NCI-H748 (cell line): ENCODE data around the gene WDR83.
"Not testable (repeated sequence)": the region's sequence is repeated elsewhere in the genome, so short reads cannot be mapped to it uniquely, and the experiment has no call there.

ENCODE experiments used
- DNase-seq: peaks from one replicate; lab custom pipeline; 2025; ENCODE audit not compliant: unreplicated experiment; lab: John Stamatoyannopoulos, UW

The WDR83 gene

DNA sequence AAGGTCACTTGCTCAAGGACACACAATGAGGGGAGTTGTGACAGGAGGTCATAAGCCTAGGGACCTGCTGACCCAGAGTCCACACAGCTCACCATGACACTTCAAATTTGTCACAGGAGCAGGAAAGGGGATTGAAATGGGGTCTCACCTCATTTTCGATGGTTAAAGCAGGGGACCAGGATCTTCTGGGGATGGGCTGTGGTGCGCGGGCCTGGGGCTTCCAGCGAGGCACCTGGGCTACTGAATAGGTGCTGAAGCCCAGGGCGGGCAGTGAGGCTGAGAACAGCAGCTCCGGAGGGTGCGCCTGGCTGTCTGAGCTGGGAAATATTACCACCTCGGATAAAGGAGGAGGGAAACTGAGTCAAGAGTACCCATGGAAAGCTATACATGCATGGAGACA, 11.1 kb upstream of the WDR83 start:
- DNase-seq = no peak

DNA sequence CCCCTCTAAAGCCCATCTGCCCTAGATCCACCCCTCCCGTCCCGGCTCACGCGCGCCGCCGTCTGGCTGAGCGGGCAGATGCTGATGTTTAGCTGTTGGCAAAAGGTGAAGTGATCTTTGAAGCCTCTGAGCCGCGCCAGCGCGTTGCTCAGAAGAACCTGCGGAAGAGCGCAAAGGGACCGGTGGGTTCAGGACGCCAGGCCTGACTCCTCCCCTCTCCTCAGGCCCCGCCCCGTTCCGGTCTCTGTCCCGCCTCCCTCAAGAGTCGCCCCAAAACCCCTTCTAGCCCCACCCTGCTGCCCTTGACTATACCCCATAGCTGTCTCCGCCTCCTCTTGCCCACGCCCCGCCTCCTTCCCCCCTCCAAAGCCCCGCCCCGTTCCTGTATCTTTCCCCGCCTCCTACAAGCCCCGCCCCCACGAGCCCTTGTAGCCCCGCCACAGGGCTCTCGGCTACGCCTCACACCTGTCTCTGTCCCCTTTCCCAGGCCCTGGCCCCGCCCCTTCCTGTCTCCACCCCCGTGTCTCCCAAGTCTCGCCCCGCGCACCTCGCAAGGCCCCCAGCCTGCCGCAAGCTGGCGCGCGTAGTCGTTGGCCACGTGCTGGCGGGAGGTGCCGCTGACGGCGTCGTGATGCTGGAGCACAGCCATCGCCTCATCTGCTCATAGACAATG, 9.6 kb upstream of the WDR83 start:
- no peak for DNase-seq

DNA sequence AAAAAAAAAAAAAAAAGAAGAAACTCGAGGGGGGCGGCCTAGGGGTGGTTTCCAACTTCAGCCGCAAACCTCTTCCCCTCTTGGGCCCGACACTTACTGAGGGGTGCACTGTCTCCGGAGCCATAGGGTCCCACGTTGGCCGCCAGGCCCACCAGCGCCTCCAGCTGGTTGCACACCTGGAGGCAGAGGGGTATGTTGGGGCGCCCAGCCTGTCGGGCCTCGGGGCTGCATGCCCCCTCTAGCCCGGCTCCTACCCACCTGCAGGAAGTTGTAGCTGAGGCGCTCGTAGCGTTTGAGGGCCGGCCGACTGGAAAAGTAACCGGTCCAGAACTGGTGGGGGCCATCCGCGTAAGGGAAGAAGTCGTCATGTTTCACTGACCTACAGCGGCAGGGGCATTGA, 8.6 kb upstream of the WDR83 start:
- no peak for DNase-seq

DNA sequence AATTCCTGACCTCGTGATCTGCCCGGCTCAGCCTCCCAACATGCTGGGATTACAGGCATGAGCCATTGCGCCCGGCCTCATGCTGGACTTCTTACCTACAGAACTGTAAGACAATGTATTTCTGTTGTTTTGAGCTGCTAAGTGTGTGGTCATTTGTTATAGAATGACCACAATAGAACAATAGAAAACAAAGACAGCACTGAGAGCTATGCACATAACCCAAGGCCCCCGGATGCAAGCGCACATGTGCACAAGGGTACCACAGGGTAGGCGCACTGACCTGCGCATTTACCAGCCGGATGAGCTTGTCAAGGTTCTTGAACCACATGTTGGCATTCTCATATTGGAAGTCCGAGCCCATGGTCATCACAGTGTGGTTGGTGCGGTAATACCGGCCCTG, 5.6 kb upstream of the WDR83 start:
- no peak for DNase-seq

DNA sequence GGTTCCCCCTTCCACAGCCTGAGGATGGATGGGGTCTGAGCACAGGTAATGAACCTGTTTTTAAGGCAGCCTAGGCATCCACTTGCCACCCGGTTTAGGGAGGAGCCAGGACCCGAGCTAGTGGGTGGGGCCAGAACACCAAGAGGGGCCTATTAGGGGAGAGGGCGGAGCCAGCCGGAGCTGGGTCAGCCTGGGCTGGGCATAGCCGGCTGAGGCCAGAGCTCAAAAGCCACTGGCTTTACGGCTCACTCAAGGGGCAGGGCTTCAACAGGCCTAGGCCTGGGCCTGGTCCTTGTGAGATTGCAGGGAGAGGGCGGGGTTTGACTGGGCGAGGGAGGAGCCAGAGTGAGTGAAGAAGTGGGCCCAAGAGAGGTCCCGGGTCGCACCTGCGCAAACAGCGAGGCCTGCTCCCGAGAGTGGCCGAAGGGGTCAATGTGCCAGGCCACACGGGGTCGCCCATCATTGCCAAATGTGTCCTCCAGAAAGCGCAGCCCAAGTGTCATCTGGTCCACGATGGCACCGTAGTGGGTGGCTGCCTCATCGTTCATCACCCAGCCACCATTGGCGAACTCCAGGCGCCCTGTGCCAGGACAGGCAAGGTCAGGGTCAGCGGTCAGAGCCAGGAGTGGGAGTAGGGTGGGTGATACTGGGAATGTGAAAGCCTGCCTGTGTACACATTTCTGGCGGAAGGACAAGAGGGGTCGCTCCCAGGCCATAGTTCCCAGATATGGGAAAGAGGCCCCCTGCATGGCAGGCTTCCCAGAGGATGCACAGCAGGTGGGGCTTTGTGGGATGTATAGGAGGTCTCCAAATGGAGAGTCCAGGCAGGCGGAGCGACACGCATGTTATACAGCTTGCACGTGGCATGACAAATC, 2.0 kb upstream of the WDR83 start:
- no peak for DNase-seq

DNA sequence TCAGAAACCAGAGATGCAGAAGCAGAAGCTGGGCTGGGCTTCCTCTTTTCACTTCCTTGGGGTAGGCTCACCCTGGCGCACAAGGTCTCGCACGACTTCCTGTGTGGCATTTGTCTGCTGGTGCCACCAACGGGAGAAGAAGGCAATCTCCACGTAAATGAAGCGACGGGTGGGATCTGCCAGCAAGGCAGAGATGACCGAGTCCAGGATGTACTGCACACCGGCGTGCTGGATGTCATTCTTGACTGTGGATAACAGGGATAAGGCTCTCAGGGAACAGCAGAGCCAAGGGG, 1.4 kb upstream of the WDR83 start:
- DNase-seq = no peak

DNA sequence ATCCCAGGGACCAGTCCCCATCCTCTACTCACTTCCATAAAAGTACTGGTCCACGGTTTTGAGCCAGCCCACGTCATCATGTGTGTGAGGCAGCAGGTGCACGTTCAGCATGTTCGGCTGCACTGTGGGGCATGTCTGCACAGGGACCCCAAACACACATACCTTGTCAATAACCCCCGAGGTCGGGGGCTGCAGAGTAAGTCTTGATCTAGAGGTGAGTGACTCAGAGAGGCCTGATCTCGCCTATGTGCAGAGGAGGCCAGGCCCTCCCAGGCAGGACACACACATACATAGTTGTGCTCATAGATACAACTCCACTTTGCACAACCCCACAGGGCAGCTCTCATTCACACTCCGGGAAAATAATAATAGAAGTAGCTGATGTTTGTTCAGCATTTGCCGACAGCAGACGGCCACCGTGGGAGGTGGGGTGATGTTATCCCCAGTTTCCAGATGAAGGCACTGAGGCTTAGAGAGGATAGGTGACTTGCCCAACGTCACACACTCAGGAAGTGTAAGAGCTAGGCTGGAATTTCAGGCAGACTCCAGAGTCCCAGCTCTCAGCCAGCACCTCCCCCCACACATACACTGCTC, 839 bp upstream of the WDR83 start:
- no peak for DNase-seq

DNA sequence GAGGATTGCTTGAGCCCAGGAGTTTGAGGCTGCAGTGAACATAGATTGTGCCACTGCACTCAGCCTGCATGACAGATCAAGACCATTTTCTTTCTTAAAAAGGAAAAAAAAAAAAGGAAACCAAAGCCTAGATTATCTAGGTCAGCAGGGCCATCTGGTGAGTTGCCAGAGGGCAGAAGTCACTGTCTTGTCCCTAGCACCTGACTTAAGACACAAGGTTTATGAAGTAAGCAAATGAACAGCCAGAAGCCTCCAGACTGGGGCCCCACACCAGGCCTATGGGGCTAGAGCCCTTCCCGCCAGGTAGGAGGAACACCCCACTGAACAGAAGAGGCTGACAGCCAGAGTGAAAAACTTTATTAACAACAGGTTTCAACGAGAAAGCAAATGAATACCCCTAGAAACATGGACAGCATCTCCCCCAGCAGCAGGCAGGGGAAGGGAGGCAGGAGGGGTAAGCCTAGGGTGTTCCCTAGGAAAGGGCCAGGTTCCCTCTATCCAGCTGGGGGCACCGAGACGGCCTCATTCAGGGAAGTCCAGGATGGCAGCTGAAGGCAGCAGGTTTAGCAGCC, 1.2 kb downstream of the WDR83 start:
- DNase-seq = no peak

DNA sequence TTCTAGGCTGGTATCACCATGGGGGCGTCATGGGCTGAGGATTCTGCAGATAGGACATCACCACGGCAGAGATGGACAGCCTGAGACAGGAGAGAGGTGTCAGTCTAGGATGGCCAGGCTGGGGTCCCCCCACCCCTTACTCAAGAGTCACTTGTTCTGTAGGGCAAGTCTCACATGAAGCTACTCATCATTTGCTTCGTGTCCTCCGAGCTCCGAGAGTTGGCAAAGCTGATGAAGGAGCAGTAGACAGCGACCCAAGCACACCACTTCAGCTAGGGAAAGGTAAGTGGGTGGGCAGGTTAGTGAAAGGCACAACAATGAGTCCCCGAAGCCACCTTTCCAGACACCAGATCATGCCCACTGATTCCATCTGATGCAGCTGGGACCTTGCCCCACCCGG, 1.7 kb downstream of the WDR83 start:
- DNase-seq = no peak

DNA sequence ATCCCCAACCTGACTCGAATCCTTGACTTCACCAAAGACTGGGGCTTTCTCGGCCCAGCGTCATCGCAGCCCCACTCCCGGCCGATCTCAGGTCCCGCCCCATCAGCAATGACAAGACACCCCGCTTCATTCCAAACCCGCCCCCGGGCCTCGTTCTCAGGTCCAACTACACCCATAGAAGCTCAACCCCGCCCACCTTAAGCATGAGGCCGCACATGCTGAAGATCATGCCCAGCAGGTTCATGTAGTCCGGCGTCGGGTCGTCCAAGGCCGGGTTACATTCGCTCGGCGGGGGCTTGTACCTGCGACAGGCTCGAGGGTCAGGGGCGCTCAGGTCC, 2.3 kb downstream of the WDR83 start:
- DNase-seq = peak; percentile 41

DNA sequence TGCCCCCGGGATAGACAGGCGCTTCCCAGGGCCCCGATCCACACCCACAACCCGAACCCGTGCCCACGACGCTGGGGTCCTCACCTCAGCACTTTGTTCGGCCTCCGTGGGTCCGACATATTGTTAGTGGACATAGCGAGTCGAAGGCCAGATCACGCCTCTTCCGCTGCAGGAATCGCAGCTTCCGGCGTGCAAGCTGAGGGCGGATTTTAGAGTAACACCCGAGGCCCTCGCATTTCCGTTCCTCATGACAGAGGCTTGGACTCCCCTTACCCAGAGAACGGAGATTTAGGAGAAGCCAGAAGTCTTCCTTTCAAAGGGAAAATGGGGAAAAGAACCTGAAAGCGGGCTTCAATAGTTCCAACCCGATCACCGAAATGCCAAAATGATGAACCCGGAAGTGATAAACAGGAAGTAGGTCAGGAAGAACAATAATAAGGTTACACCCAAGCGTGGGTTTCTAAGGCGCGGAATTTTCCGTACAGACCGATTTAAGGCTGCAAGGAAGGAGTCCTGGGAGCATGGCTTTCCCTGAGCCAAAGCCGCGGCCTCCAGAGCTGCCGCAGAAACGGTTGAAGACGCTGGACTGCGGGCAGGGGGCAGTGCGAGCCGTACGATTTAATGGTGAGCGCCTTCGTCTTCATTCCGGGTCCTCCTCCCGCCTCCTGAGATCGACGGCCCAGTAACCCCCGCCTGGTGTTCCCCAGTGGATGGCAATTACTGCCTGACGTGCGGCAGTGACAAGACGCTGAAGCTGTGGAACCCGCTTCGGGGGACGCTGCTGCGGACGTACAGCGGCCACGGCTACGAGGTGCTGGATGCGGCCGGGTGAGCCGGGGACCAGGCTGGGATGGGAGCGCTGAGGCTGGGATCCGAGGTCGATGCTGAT, 2.9 kb downstream of the WDR83 start:
- DNase-seq = peak; percentile 75

DNA sequence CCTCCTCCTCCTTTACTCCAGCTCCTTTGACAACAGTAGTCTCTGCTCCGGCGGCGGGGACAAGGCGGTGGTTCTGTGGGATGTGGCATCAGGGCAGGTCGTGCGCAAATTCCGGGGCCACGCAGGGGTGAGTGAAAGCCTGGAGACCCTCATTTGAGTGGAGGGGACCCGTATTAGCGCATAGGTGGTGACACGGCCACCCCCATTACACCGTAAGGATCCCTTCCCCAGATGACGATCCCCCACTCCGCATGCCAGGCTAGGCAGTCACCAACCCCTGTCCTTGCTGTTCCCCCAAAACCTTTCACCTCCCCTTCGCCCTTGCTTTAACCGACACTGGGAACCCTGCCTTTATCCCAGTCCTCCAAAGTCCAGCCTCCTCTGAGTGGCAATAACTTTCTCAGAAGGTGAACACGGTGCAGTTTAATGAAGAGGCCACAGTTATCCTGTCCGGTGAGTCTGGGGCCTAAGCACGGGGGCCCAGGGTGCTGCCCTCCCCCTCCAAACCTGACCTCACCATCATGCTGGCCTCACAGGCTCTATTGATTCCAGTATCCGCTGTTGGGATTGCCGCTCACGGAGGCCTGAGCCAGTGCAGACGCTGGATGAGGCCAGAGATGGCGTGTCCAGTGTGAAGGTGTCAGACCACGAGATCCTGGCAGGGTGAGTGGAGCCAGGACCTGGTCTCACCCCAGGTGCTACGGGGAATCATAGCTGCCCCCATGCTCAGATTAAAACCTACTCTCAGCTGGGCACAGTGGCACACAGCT, 3.7 kb downstream of the WDR83 start:
- DNase-seq = no peak

DNA sequence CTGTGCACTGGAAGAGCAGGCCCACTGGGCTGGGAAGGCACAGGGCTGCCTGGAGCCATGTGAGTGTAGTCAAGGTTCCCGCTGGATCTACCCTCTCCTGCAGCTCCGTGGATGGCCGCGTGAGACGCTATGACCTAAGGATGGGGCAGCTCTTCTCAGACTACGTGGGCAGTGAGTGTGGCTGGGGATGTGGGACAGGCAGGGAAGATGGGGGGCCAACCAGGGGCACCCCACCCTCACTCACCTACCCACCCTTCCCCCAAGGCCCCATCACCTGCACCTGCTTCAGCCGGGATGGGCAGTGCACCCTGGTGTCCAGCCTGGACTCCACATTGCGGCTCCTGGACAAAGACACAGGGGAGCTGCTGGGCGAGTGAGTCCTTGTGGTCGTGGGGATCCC, 6.1 kb downstream of the WDR83 start:
- DNase-seq = no peak

DNA sequence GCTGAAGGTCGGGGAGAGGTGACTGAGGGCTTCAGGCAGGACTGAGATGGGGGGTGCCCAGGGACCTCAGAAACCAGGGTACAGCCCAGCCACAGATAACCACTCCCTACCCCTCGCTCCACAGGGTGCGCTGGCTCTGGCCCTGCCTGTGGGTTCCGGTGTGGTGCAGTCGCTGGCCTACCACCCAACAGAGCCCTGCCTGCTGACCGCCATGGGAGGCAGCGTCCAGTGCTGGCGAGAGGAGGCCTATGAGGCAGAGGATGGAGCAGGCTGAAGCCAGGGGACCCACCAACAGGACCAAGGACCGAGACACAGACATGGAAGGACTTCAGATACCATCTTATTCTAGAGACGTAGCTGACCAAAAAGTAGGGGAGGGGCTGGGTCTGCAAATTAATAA, 8.8 kb downstream of the WDR83 start:
- DNase-seq = no peak

DNA sequence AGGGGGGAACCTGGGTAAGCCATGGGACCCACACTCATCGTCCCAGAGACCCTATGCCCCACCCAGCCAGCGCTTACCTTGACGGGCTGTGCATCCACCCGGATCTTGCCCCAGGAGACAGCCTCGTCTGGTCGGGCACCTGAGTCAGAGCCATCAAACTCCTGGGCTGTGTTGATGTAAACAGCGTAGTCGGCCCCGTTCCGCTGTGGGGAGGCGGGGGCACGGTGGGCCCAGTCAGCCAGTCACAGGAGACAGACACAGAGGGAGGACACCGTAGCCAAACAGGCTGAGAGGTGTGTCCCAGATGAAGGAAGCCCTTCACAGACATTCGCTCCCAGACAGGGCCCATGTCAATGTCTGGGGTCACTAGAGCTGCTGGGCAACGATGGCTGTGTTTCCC, 9.3 kb downstream of the WDR83 start:
- DNase-seq = no peak

DNA sequence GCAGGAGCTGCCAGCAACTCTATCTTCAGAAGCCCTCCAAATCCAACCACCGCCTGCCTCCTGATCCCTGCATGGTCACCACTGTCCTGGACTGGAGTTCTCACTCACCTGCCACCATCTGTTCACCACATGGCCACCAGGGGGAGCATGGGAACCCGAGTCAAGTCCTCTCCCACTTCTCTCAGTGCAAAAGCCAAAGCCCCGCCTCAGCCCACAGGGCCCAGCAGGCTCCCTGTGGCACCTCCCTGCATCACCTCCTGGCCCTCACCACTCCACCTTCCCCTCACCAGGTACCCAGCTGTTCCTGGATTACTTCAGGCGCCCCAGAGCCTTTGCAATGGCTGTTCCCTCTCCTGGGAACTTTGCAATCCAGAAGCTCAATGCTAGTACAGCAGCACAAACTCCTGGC, 9.8 kb downstream of the WDR83 start:
- DNase-seq = peak; percentile 58

DNA sequence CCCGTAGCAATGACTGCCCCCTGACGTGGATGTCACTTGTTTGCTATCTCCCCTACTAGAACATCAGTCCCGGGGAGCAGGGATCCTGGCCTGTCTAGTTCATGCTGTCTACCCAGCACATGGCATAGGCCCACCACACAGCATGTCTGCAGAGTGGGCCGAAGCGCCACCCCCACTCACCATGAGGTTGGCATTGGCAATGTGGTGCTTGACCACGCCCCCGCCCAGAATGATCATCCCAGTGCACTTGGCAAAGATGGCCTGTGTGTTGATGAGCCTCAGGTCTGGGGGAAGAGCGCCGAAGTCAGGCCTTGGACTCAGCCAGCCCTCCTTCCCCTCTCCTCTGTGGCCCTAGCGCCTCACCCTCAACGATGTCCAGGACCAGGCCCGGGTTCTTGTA, 10.3 kb downstream of the WDR83 start:
- DNase-seq = no peak

DNA sequence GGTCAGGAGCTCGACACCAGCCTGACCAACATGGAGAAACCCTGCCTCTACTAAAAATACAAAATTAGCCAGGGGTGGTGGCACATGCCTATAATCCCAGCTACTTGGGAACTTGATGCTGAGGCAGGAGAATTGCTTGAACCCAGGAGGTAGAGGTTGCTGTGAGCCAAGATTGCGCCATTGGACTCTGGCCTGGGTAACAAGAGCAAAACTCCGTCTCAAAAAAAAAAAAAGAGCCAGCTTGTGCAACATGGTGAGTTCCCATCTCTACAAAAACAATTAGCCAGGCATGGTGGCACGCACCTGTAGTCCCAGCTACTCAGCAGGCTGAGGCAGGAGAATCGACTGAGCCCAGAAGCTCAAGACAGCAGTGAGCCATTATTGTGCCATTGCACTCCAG, 11.4 kb downstream of the WDR83 start:
- DNase-seq = not testable (repeated sequence)

DNA sequence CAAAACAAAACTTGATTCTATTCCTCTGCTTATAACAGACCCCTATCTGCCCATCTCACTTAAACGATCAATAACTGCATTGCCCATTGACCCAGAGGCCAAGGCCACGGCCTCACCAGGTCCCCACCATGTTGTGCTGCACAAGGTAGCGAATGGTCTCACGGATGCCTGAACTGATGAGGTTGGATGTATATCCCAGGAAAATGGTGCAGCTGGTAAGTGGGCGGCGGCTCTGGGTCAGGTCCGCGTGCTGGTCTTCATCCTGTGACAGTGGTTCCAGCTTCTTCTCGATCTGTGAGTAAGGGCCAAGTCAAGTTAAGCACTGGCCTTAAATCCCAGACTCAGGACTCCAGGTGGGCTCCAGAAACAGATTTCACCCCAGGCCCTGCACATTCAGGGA, 13.4 kb downstream of the WDR83 start:
- DNase-seq = no peak
